ENCODE measurements around the gene RAB8B. TPM values are rescaled to one million over a fixed set of nuclear protein-coding genes. Genes with fewer than 3 reads are reported as not detected.

RAB8B gene
- total RNA-seq, 2 donors from 2014 or later = 7.4 to 18.0 TPM

DNA sequence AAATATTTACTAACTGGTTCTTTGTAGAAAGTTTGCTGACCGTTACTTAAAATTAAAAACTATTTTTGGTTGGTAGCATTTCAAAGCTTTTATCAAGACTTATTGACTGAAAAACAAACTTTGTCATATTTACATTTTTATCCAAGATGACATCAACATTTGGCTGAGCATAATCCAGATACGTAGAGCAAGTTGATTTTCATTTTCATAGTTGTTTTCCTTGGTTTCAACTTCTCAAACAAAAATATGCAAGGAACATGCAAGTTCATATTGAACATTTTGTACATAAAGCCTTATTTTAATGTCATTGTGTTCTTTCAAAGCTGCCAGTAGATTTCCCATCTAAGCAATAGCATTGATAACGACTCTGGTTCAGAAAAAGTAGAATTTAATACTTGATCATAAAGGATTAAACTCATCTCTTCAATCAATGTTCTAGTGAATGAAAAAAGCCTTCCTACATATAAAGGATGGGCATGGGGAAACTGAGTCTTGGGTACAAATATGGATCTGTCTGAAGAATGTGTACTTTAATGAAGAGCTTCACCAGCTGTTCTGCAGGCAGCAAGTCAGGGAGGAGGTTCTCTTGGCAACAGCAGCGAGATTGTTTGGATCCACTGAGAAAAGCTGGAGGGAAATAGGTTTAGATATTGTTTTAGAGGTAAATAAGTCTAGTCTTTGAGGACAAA, 5.6 kb downstream of the RAB8B start:
- intact Hi-C loops (cut with DNase I) = no loop called here
- no peaks in the 10 kb centered on the region for H3K4me1 ChIP-seq
- DNase-seq = no peak

DNA sequence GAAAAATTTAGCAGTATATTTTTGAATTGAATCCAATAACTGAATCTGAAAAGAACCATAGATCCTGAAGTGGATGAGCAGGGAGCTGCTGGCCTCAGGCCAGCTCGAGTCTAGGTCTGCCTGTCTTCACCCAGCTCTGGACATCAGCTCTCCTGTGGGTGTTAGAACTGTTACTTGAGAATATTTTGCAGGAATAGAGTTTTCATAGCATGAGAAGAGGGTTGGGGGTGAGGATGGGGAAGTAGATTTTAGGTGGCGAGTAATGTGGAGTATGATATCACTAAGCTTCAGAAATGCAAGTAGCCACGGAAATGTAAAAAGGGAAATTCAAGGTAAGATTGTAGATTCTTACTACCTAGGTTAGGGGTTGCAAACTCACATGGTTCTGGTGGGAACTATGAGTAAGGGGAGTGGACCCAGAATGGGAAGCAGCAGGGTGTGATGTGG, 6.2 kb downstream of the RAB8B start:
- H3K4me3 ChIP-seq = no peak overlapping the region
- H3K4me1 ChIP-seq = no peaks in the 10 kb centered on the region
- H3K9ac ChIP-seq (ENCODE audit: low read depth in 2 of 2, low read length in 2 of 2) = no peak overlapping the region
- intact Hi-C loops (cut with DNase I) = no loop called here
- no peaks in the 10 kb centered on the region for H3K27me3 ChIP-seq
- no peaks in the 10 kb centered on the region for H3K9me3 ChIP-seq
- H3K36me3 ChIP-seq = no peaks in the 10 kb centered on the region
- TF ChIP-seq, protein P1, sequence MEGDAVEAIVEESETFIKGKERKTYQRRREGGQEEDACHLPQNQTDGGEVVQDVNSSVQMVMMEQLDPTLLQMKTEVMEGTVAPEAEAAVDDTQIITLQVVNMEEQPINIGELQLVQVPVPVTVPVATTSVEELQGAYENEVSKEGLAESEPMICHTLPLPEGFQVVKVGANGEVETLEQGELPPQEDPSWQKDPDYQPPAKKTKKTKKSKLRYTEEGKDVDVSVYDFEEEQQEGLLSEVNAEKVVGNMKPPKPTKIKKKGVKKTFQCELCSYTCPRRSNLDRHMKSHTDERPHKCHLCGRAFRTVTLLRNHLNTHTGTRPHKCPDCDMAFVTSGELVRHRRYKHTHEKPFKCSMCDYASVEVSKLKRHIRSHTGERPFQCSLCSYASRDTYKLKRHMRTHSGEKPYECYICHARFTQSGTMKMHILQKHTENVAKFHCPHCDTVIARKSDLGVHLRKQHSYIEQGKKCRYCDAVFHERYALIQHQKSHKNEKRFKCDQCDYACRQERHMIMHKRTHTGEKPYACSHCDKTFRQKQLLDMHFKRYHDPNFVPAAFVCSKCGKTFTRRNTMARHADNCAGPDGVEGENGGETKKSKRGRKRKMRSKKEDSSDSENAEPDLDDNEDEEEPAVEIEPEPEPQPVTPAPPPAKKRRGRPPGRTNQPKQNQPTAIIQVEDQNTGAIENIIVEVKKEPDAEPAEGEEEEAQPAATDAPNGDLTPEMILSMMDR (IDR thresholded peaks at IDR 0.05) = no peak
- no peak for DNase-seq
- no peak overlapping the region for H3K27ac ChIP-seq

More for the DNA sequence above, 5.6 kb downstream of the RAB8B start:
- TF ChIP-seq, protein P1 (IDR thresholded peaks at IDR 0.05) = no peak
- Histone ChIP-seq H3K27me3 (no peaks in the 10 kb centered on the region), H3K36me3 (no peaks in the 10 kb centered on the region), H3K4me3 (no peak overlapping the region), H3K27ac (peak overlapping the region; percentile 10), H3K9me3 (no peaks in the 10 kb centered on the region), H3K9ac (ENCODE audit: low read depth in 2 of 2, low read length in 2 of 2) (peak overlapping the region in 1 of 2 donors; percentile 9)

DNA sequence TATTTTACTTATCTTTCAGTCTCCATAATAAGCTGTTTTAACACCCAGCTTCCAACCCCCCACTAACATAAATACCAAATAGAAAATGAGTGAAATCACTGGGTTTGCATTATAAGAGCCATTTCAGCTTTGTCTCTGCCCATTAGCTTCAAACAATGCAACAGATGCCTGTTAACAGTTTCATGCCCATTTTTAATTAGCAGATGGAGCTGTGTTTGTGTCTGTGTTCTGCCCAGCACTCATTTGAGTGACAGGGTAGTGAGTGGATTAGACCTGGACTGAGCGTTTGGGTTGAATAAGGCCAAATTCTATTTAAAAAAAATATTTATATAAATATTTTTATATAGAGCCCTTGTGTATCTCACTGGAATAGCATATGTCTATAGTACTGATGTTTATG, 7.4 kb downstream of the RAB8B start:
- no peaks in the 10 kb centered on the region for H3K4me1 ChIP-seq
- intact Hi-C loops (cut with DNase I) = no loop called here

DNA sequence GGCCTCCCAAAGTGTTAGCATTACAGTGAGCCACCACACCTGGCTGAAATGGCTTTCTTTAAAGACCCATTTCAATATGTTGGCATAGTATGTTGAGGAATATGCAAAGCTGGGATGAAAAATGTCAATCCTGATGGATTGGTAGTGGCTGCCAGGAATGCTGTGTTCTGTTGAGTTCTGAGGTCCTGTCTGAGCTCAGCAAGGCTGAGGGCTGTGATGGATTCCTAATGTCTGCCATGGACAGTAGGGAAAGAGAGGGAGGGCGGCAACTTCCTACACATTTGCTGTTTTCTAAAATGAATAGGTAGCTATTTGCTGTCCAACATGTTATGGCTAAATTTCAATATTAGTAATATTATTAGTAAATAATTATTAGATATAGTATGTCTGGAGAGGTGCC, 8.2 kb downstream of the RAB8B start:
- no peak overlapping the region for H3K27ac ChIP-seq
- H3K4me1 ChIP-seq = no peaks in the 10 kb centered on the region
- no peaks in the 10 kb centered on the region for H3K9me3 ChIP-seq
- H3K4me3 ChIP-seq = no peak overlapping the region
- intact Hi-C loops (cut with DNase I) = no loop called here
- no peaks in the 10 kb centered on the region for H3K27me3 ChIP-seq
- H3K36me3 ChIP-seq = no peaks in the 10 kb centered on the region
- H3K9ac ChIP-seq (ENCODE audit: low read depth in 2 of 2, low read length in 2 of 2) = no peak overlapping the region
- TF ChIP-seq, protein P1 (IDR thresholded peaks at IDR 0.05) = no peak
- DNase-seq = no peak

More for the DNA sequence above, 7.4 kb downstream of the RAB8B start:
- no peak for DNase-seq
- no peak overlapping the region for H3K9ac ChIP-seq (ENCODE audit: low read depth in 2 of 2, low read length in 2 of 2)
- no peak overlapping the region for H3K27ac ChIP-seq
- H3K4me3 ChIP-seq = no peak overlapping the region
- H3K27me3 ChIP-seq = no peaks in the 10 kb centered on the region
- no peaks in the 10 kb centered on the region for H3K36me3 ChIP-seq
- H3K9me3 ChIP-seq = no peaks in the 10 kb centered on the region
- TF ChIP-seq, protein P1 (IDR thresholded peaks at IDR 0.05) = no peak

DNA sequence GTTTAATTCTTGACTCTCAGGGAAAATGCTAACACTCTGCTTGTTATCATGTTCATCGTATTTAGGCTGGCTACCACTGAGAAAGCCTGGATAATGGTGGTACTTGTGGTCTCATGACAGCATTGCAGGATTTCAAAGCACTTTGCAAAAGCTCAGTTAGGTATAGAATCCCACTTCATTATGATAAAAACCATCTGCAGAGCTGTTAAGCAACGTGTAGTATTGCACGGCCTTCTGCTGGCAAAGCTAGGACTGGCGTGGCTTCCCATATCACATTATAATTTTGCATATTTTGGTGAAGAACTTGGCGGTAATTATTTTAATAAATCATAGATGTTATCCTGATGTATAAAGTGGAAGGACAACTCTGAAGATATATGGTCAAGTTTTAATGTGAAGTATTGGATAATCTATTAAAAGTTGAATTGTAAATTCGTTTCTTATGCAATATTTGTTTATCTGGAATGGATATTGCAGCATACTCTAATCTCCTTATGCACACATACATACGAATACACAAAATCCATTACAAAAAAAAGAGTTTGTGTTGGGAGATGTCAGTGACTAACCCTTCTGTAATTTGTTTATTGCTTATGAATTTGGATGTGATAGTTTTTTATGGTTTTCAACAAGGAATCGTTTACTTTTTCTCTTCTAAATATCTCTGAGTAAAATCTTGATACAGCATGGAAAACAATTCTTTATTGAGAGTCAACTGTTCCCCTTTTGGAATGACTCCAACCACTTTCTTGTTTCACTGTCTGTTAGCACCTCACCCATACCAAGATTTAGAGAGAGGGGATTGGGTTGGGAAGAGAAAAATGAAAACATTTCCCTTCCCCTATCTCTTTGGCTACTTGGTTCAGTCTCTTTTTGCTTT, 9.2 kb downstream of the RAB8B start:
- no peak for DNase-seq
- intact Hi-C loops (cut with DNase I) = no loop called here
- H3K27ac ChIP-seq = no peak overlapping the region
- H3K4me1 ChIP-seq = no peaks in the 10 kb centered on the region
- H3K9me3 ChIP-seq = no peaks in the 10 kb centered on the region
- H3K9ac ChIP-seq (ENCODE audit: low read depth in 2 of 2, low read length in 2 of 2) = no peak overlapping the region
- no peak overlapping the region for H3K4me3 ChIP-seq
- no peaks in the 10 kb centered on the region for H3K36me3 ChIP-seq
- TF ChIP-seq, protein P1 (IDR thresholded peaks at IDR 0.05) = no peak
- H3K27me3 ChIP-seq = no peaks in the 10 kb centered on the region
